Activated CD4-positive, alpha-beta T cell treated with anti-CD3 and anti-CD28 coated beads for 48 hours (primary cell): ENCODE measurements around the gene HOXA11.

Source experiments
- DNase-seq: peaks from one replicate; pipeline ENCODE4 v3.0.0-alpha.2; 2020

The HOXA11 gene

GRCh38 chr7:27144781-27145164 is 40.3 kb downstream of the HOXA11 start:
- no peak for DNase-seq

- no peak for DNase-seq
These were observed 40.9 kb downstream of the HOXA11 start for GRCh38 chr7:27143950-27144780.

GRCh38 chr7:27143023-27143949 is 41.7 kb downstream of the HOXA11 start, which contains the start of gene HOXA5:
Gene HOXA5 (minus strand): TSS chr7:27143681. CDS start chr7:27143607, 74 bp downstream.
- no peak for DNase-seq

- no peak for DNase-seq
These were observed 42.4 kb downstream of the HOXA11 start for GRCh38 chr7:27142580-27143022.

- DNase-seq: no peak
These were observed 43.0 kb downstream of the HOXA11 start for GRCh38 chr7:27141923-27142579.

GRCh38 chr7:27141137-27141922 is 43.7 kb downstream of the HOXA11 start:
- DNase-seq: no peak

GRCh38 chr7:27140126-27140857 is 44.7 kb downstream of the HOXA11 start:
- DNase-seq: no peak

- no peak for DNase-seq
These were observed 45.5 kb downstream of the HOXA11 start for GRCh38 chr7:27139334-27140125.

GRCh38 chr7:27138985-27139333 is 46.1 kb downstream of the HOXA11 start:
- DNase-seq: no peak

GRCh38 chr7:27138472-27138871 is 46.6 kb downstream of the HOXA11 start:
- no peak for DNase-seq

GRCh38 chr7:27137640-27138315 is 47.3 kb downstream of the HOXA11 start:
- DNase-seq: no peak

GRCh38 chr7:27134392-27134791 is 50.6 kb downstream of the HOXA11 start:
- DNase-seq: no peak

GRCh38 chr7:27133409-27134231 is 51.4 kb downstream of the HOXA11 start:
- no peak for DNase-seq

- DNase-seq: no peak
These were observed 52.1 kb downstream of the HOXA11 start for GRCh38 chr7:27132978-27133377.

- DNase-seq: no peak
These were observed 52.8 kb downstream of the HOXA11 start for GRCh38 chr7:27132214-27132613.

- DNase-seq: no peak
These were observed 53.6 kb downstream of the HOXA11 start for GRCh38 chr7:27131390-27131819.
